Measurements from ENCODE around the gene BCKDHB.

- TF ChIP-seq POLR2AphosphoS5 (IDR thresholded peaks at IDR 0.05) (no peak), CTCF (IDR thresholded peaks at IDR 0.05) (no peak)
Observed at GRCh38 chr6:80156221-80156620, 49.8 kb downstream of the BCKDHB start.
